Suppressor macrophage treated with lipopolysaccharide for 4 hours (primary cell): ENCODE results near the gene DOCK2.
"Not testable (repeated sequence)": the region's sequence is repeated elsewhere in the genome, so short reads cannot be mapped to it uniquely, and the experiment has no call there.

Experiments
- DNase-seq: peaks from one replicate; pipeline ENCODE4 v3.0.0-alpha.2; 2020

DOCK2 gene

GRCh38 chr5:169641253-169641652 is 4.2 kb downstream of the DOCK2 start:
- DNase-seq = no peak

- no peak for DNase-seq
Measured at GRCh38 chr5:169646856-169647255, 9.8 kb downstream of the DOCK2 start.

DNA sequence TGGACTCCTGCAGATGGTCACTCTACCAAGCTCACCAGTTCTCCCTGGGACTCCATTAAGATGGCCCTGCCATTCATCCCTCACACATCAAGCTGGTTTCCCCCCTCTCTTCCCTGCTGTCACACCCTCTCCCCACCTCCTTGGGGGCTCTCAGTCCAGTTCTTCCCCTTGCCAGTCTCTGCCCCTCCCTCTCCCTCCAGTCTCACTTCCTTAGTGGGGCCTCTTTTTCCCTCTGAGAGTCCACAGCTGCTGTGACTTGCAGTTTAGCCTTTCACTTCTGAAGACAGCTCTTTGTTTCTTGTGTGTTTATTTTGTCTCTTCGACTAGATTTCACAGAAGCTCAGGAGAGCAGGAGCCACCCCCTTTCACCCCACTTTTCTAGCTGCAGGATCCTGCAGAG is 10.5 kb downstream of the DOCK2 start:
- DNase-seq = peak; percentile 58

- DNase-seq = no peak
Measured at GRCh38 chr5:169648725-169649310, 11.7 kb downstream of the DOCK2 start.

DNA sequence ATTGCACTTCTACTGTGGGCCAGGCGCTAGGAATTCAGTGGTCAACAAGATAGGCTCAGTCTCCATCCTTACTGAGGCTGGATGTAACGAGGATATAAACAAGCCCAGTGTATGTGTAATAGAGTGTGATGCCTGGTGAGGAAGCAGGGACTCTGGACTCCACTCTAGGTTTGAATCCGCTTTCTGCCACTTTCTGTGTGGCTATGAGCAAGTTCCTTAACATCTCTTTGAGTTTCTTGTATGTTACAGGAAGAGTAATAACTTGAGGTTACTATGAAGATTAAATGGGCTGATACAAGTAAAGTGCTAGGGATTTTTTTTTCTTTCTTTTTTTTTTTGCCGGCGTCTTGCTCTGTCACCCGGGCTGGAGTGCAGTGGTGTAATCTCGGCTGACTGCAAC is 12.4 kb downstream of the DOCK2 start:
- DNase-seq = no peak

- peak; percentile 80 for DNase-seq
Measured at GRCh38 chr5:169650701-169651331, 13.7 kb downstream of the DOCK2 start.

- no peak for DNase-seq
Measured at GRCh38 chr5:169651526-169651925, 14.5 kb downstream of the DOCK2 start.

- DNase-seq = no peak
Measured at GRCh38 chr5:169652057-169652456, 15.0 kb downstream of the DOCK2 start.

DNA sequence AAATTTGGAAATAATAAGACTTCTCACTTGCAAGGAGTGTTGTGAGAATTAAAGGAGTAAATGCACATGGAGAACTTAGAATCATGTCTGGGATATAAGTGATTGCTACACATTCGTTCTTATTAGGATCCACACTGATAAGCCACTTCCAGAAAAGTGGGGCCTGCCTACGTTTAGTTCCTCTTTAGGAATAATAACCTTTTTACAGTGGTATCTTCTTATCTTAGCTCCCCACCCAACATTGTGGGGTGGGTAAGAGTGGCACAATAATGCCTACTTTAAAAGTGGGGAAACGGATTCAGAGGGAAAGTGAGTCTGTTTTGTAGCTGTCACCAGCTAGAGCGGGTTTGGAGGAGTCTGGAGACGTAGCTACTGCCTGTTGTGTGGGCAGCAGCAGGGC is 16.0 kb downstream of the DOCK2 start:
- no peak for DNase-seq

GRCh38 chr5:169655353-169655752 is 18.3 kb downstream of the DOCK2 start:
- DNase-seq = no peak

DNA sequence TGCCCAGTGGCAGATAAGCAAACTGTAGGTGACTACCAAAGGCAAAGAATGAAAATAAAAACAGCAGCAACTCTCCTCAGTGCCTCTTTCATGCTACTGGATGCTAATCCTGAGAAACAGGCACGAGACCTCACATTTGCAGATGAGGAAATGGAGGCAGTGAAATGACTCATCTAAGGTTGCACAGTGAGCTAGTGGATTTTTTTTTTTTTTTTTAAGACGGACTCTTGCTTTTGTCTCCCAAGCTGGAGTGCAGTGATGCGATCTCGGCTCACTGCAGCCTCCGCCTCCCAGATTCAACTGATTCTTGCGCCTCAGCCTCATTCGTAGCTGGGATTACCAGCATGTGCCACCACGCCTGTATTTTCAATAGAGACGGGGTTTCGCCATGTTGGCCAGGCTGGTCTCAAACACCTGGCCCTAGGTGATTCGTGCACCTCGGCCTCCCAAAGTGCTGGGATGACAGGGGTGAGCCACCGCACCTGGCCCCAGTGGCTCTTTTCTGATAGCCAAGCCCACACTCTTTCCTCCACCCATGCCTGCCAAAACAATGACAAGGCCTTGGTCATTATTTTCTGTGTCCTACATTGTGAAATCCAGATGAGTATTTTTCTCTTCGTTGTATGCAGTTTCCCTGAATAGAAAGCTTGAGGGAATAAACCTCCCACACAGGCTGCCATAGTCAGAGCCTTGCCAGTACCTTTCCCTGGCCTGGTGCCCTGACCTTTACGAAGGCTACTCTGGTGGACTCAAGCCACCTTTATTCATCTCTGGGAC is 19.2 kb downstream of the DOCK2 start:
- DNase-seq = peak; percentile 81

DNA sequence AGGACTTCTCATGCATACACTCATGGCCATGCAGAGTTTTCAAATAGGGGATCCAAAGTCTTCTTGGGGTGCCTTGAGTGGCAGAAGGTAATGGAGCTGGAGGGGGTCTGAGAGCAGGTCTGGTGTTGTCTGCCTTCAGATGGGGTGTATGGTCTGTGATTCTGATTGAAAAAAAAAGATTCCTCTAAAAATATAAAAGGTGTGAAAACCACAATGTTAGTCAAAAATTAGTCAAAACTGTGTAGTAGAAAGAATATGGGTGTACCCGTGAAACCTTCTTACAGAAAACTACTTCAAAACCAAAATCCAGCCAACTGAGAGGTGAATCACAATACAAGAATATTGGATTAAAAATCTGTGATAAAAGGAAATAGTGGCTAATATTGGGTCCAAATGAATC is 20.1 kb downstream of the DOCK2 start:
- DNase-seq = no peak

- not testable (repeated sequence) for DNase-seq
Measured at GRCh38 chr5:169662451-169662850, 25.4 kb downstream of the DOCK2 start.

- DNase-seq = no peak
Measured at GRCh38 chr5:169663537-169663936, 26.5 kb downstream of the DOCK2 start.

- DNase-seq = no peak
Measured at GRCh38 chr5:169666365-169666764, 29.3 kb downstream of the DOCK2 start.

GRCh38 chr5:169667896-169668674 is 31.0 kb downstream of the DOCK2 start:
- DNase-seq = no peak

GRCh38 chr5:169668732-169669131 is 31.7 kb downstream of the DOCK2 start:
- DNase-seq = no peak

- no peak for DNase-seq
Measured at GRCh38 chr5:169670769-169671525, 33.9 kb downstream of the DOCK2 start.

GRCh38 chr5:169682026-169682425 is 45.0 kb downstream of the DOCK2 start:
- no peak for DNase-seq

DNA sequence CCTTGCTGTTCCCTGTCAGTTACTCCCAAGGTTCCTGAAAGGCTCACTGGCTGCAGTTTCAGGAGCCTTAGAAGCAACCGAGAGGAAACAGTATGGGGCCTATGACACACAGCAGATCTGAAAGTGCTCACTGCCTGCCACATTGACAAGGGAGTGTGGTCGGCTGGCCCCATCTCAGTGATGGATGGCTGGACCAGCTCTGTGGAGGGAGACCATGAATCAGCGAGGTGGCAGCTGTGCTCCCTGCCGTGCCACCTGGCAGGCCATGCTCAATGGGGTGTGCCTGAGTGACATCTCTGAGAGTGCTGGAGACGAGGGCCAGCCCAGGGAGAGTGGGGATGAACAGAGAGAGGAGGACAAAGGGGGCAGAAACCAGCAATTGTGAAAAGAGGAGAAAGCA is 49.1 kb downstream of the DOCK2 start:
- DNase-seq = no peak

- DNase-seq = no peak
Measured at GRCh38 chr5:169688106-169688505, 51.0 kb downstream of the DOCK2 start.

DNA sequence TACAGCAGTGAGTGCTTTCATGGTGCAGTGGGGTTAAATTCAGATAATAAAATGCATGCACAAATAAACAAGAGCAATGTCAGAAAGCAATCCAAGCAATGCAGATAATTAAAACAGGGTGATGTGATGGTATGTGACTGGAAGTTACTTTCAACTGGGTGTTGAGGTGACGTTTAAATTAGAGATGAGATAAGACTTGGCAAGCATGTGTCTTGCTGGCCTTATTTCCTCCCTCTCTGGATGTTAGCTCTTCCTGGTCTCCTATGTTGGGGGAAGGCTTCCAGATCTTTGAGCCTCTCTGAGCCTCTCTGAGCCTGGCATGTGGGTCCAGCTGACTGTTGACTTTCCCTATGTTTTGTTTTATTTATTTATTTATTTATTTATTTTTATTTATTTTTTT is 54.4 kb downstream of the DOCK2 start:
- no peak for DNase-seq
